Loucy (cell line): Measurements from ENCODE around the gene IFT52.

ENCODE experiments used
- H2AFZ ChIP-seq: fragments of 200-600 bp; sonication (generic); 2 replicates; pipeline ENCODE4 v1.6.0; 2016; ENCODE audit warnings: antibody characterized with exemption, mild to moderate bottlenecking, low read length, moderate library complexity
- H3F3A ChIP-seq: fragments of 200-600 bp; 2 replicates; pipeline ENCODE4 v1.6.0; 2016; ENCODE audit warnings: antibody characterized with exemption, low read depth, mild to moderate bottlenecking
- H3K27me3 ChIP-seq: fragments of 200-600 bp; sonication (generic); 2 replicates; pipeline ENCODE4 v1.6.1; 2014; ENCODE audit warnings: low read length, mild to moderate bottlenecking; ENCODE audit not compliant: insufficient read depth, poor library complexity, severe bottlenecking
- H3K36me3 ChIP-seq: fragments of 200-600 bp; sonication (generic); 2 replicates; pipeline ENCODE4 v1.6.1; 2016; ENCODE audit warnings: low read length; ENCODE audit not compliant: insufficient read depth
- H3K4me1 ChIP-seq: fragments of 200-600 bp; sonication (generic); 2 replicates; pipeline ENCODE4 v1.5.1; 2014; ENCODE audit warnings: low read length, mild to moderate bottlenecking; ENCODE audit not compliant: insufficient read depth, poor library complexity, severe bottlenecking
- H3K4me2 ChIP-seq: fragments of 200-600 bp; sonication (generic); 2 replicates; pipeline ENCODE4 v1.6.0; 2014; ENCODE audit warnings: antibody characterized with exemption, low read length, low read depth, mild to moderate bottlenecking; ENCODE audit not compliant: poor library complexity, severe bottlenecking
- H3K4me3 ChIP-seq: fragments of 200-600 bp; sonication (generic); 2 replicates; pipeline ENCODE4 v1.5.1; 2014; ENCODE audit warnings: low read length, mild to moderate bottlenecking, mixed read lengths; ENCODE audit not compliant: poor library complexity, severe bottlenecking
- H3K79me2 ChIP-seq: fragments of 200-600 bp; sonication (generic); 2 replicates; pipeline ENCODE4 v1.6.1; 2014; ENCODE audit warnings: low read length; ENCODE audit not compliant: insufficient read depth
- H3K9ac ChIP-seq: fragments of 200-600 bp; sonication (generic); 2 replicates; pipeline ENCODE4 v1.6.0; 2014; ENCODE audit warnings: mild to moderate bottlenecking, low read depth, low read length, moderate library complexity; ENCODE audit not compliant: poor library complexity, severe bottlenecking
- H3K9me2 ChIP-seq: fragments of 200-600 bp; sonication (generic); replicated peaks from 2 replicates; pipeline ENCODE4 v1.6.1; 2016; ENCODE audit warnings: low read depth, low read length, mixed read lengths
- H3K9me3 ChIP-seq: fragments of 200-600 bp; sonication (generic); 2 replicates; pipeline ENCODE4 v1.6.1; 2014; ENCODE audit warnings: mild to moderate bottlenecking, antibody characterized with exemption, low read length, low read depth; ENCODE audit not compliant: insufficient read depth
- H4K20me1 ChIP-seq: fragments of 200-600 bp; sonication (generic); 2 replicates; pipeline ENCODE4 v1.6.0; 2014; ENCODE audit warnings: antibody characterized with exemption, low read length, mild to moderate bottlenecking; ENCODE audit not compliant: insufficient read depth, poor library complexity, severe bottlenecking
- CTCF ChIP-seq: fragments of 200-600 bp; sonication (generic); conservative IDR thresholded peaks from 2 replicates; pipeline ENCODE4 v1.5.1; 2014; ENCODE audit warnings: mild to moderate bottlenecking, antibody characterized with exemption, low read length
- EZH2phosphoT487 ChIP-seq: fragments of 200-600 bp; IDR thresholded peaks from 2 replicates; pipeline ENCODE4 v1.6.1; 2018; ENCODE audit warnings: antibody characterized with exemption, mild to moderate bottlenecking, moderate library complexity, borderline replicate concordance

IFT52 gene

GRCh38 chr20:43694763-43695162 is 104.0 kb downstream of the IFT52 start:
- Histone ChIP-seq H2AFZ (no peak overlapping the region), H3K4me3 (no peak overlapping the region), H3K79me2 (no peaks in the 10 kb centered on the region), H3K36me3 (peaks cover 40% of the 10 kb centered on the region), H3K9me3 (no peaks in the 10 kb centered on the region), H3F3A (no peaks in the 10 kb centered on the region), H3K27me3 (no peaks in the 10 kb centered on the region), H3K4me1 (no peaks in the 10 kb centered on the region), H3K9ac (no peak overlapping the region), H4K20me1 (no peaks in the 10 kb centered on the region), H3K4me2 (no peak overlapping the region), H3K9me2 (no peaks in the 10 kb centered on the region)
- TF ChIP-seq CTCF (no peak), EZH2phosphoT487 (no peak)

- H3K79me2 ChIP-seq = no peaks in the 10 kb centered on the region
- no peaks in the 10 kb centered on the region for H3K4me1 ChIP-seq
- H3K36me3 ChIP-seq = peaks cover 43% of the 10 kb centered on the region
- no peak overlapping the region for H2AFZ ChIP-seq
- no peaks in the 10 kb centered on the region for H3K27me3 ChIP-seq
- H3K9ac ChIP-seq = no peak overlapping the region
- TF ChIP-seq CTCF = no peak
- no peak for TF ChIP-seq EZH2phosphoT487
- no peak overlapping the region for H3K4me3 ChIP-seq
- H4K20me1 ChIP-seq = no peaks in the 10 kb centered on the region
- no peaks in the 10 kb centered on the region for H3F3A ChIP-seq
- no peaks in the 10 kb centered on the region for H3K9me2 ChIP-seq
- H3K4me2 ChIP-seq = no peak overlapping the region
- H3K9me3 ChIP-seq = no peaks in the 10 kb centered on the region
Measured at GRCh38 chr20:43695571-43695970, 104.8 kb downstream of the IFT52 start.
